Smooth muscle cell (in vitro differentiated cells): ENCODE results near the gene MZF1. TPM values are rescaled to one million over a fixed set of nuclear protein-coding genes. Genes with fewer than 3 reads are reported as not detected.

Experiments used
- DNase-seq: peaks from one replicate; lab custom pipeline; 2025; ENCODE audit not compliant: unreplicated experiment; lab: John Stamatoyannopoulos, UW
- H2AFZ ChIP-seq: fragments of 200-600 bp; sonication (generic); 2 replicates; pipeline ENCODE4 v1.6.0; 2016; ENCODE audit warnings: antibody characterized with exemption, low read depth, mild to moderate bottlenecking
- H3F3A ChIP-seq: fragments of 200-600 bp; sonication (generic); 2 replicates; pipeline ENCODE4 v1.6.0; 2017; ENCODE audit warnings: antibody characterized with exemption, low read depth
- H3K27ac ChIP-seq: fragments of 200-600 bp; sonication (generic); 2 replicates; pipeline ENCODE4 v1.5.1; 2016; ENCODE audit warnings: low read depth, mild to moderate bottlenecking
- H3K27me3 ChIP-seq: fragments of 200-600 bp; sonication (generic); 2 replicates; pipeline ENCODE4 v1.6.1; 2016; ENCODE audit warnings: low read depth, mild to moderate bottlenecking
- H3K36me3 ChIP-seq: fragments of 200-600 bp; sonication (generic); 2 replicates; pipeline ENCODE4 v1.5.1; 2016; ENCODE audit warnings: low read depth
- H3K4me1 ChIP-seq: fragments of 200-600 bp; sonication (generic); 2 replicates; pipeline ENCODE4 v1.5.1; 2016; ENCODE audit warnings: low read depth
- H3K4me2 ChIP-seq: fragments of 200-600 bp; sonication (generic); 2 replicates; pipeline ENCODE4 v1.6.0; 2016; ENCODE audit warnings: mild to moderate bottlenecking
- H3K4me3 ChIP-seq: fragments of 200-600 bp; sonication (generic); 2 replicates; pipeline ENCODE4 v1.5.1; 2016; ENCODE audit warnings: mild to moderate bottlenecking
- H3K79me2 ChIP-seq: fragments of 200-600 bp; sonication (generic); 2 replicates; pipeline ENCODE4 v1.6.0; 2016; ENCODE audit warnings: low read depth, mild to moderate bottlenecking
- H3K9ac ChIP-seq: fragments of 200-600 bp; sonication (generic); 2 replicates; pipeline ENCODE4 v1.6.0; 2016; ENCODE audit warnings: low read depth
- H3K9me3 ChIP-seq: fragments of 200-600 bp; sonication (generic); replicated peaks from 2 replicates; pipeline ENCODE4 v1.5.1; 2016; ENCODE audit warnings: low read depth
- H4K20me1 ChIP-seq: fragments of 200-600 bp; sonication (generic); 2 replicates; pipeline ENCODE4 v1.6.0; 2016; ENCODE audit warnings: low read depth
- WGBS: methylation state at CpG from one replicate; pipeline ENCODE4 v1.1.7; 2016; ENCODE audit warnings: low lambda C conversion rate; 5-methylcytosine and 5-hydroxymethylcytosine counted together
- polyA plus RNA-seq: library from polyadenylated mRNA; unstranded; fragments of >200 nt; fragmentation: Nextera tagmentation; extraction: Ambion mirVana; gene quantifications from 2 replicates; pipeline ENCODE4 v1.2.1, GENCODE V29; 2016
- total RNA-seq: library from RNA; depleted of rRNA; stranded (reverse); fragments of >200 nt; gene quantifications from 2 replicates; pipeline ENCODE4 v1.2.3, GENCODE V29; 2014
- TF ChIP-seq, protein P1 (sequence below): fragments of 200-600 bp; sonication (generic); IDR thresholded peaks from 2 replicates; pipeline ENCODE4 v1.5.1; 2017; ENCODE audit warnings: borderline replicate concordance, mild to moderate bottlenecking, antibody characterized with exemption; ENCODE audit not compliant: insufficient read depth, poor library complexity, severe bottlenecking

MZF1 gene
- total and polyA plus RNA-seq, 2 experiments from 2014 or later = 10.2 to 18.7 TPM

GRCh38 chr19:58520257-58520599 is 52.9 kb downstream of the MZF1 start:
- Histone ChIP-seq H3K4me3 (peak overlapping the region; percentile 65), H3K79me2 (peaks cover 36% of the 10 kb centered on the region), H3K4me1 (peaks cover 10% of the 10 kb centered on the region), H3K4me2 (peak overlapping the region; percentile 90), H3K9ac (peak overlapping the region; percentile 85), H4K20me1 (peaks cover 4% of the 10 kb centered on the region), H2AFZ (peak overlapping the region; percentile 52), H3K27ac (peak overlapping the region; percentile 82), H3K27me3 (no peaks in the 10 kb centered on the region), H3F3A (no peaks in the 10 kb centered on the region), H3K36me3 (no peaks in the 10 kb centered on the region), H3K9me3 (no peaks in the 10 kb centered on the region)
- DNase-seq = no peak
- WGBS = 25% methylated on average over 7 of the region's 7 CpGs
- TF ChIP-seq, protein P1, sequence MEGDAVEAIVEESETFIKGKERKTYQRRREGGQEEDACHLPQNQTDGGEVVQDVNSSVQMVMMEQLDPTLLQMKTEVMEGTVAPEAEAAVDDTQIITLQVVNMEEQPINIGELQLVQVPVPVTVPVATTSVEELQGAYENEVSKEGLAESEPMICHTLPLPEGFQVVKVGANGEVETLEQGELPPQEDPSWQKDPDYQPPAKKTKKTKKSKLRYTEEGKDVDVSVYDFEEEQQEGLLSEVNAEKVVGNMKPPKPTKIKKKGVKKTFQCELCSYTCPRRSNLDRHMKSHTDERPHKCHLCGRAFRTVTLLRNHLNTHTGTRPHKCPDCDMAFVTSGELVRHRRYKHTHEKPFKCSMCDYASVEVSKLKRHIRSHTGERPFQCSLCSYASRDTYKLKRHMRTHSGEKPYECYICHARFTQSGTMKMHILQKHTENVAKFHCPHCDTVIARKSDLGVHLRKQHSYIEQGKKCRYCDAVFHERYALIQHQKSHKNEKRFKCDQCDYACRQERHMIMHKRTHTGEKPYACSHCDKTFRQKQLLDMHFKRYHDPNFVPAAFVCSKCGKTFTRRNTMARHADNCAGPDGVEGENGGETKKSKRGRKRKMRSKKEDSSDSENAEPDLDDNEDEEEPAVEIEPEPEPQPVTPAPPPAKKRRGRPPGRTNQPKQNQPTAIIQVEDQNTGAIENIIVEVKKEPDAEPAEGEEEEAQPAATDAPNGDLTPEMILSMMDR = no peak

- peaks cover 4% of the 10 kb centered on the region for H4K20me1 ChIP-seq
- H3K27me3 ChIP-seq = no peaks in the 10 kb centered on the region
- H3K4me2 ChIP-seq = peak within 1 kb of the TSS; percentile 90
- TF ChIP-seq, protein P1 = peak; percentile 97
- H3K9me3 ChIP-seq = no peaks in the 10 kb centered on the region
- peak within 1 kb of the TSS; percentile 85 for H3K9ac ChIP-seq
- no peaks in the 10 kb centered on the region for H3F3A ChIP-seq
- WGBS = under 1% methylated on average over 58 of the region's 87 CpGs
- H3K4me3 ChIP-seq = peak within 1 kb of the TSS; percentile 65
- H3K4me1 ChIP-seq = peaks cover 10% of the 10 kb centered on the region
- peaks cover 42% of the 10 kb centered on the region for H3K79me2 ChIP-seq
- peak within 1 kb of the TSS; percentile 64 for H2AFZ ChIP-seq
- H3K27ac ChIP-seq = peak within 1 kb of the TSS; percentile 82
- H3K36me3 ChIP-seq = no peaks in the 10 kb centered on the region
- peak; percentile 96 for DNase-seq
These were observed 53.5 kb downstream of the MZF1 start, which contains the start of gene ZBTB45 for GRCh38 chr19:58519355-58520256. Gene ZBTB45 (minus strand): TSS chr19:58519810. CDS start chr19:58517673, 2,137 bp downstream.

- Histone ChIP-seq H3K4me1 (peaks cover 10% of the 10 kb centered on the region), H3F3A (no peaks in the 10 kb centered on the region), H3K4me2 (peak overlapping the region; percentile 90), H3K27ac (peak overlapping the region; percentile 82), H3K9ac (peak overlapping the region; percentile 85), H2AFZ (peak overlapping the region; percentile 64), H3K36me3 (no peaks in the 10 kb centered on the region), H3K4me3 (peak overlapping the region; percentile 65), H4K20me1 (peaks cover 4% of the 10 kb centered on the region), H3K79me2 (peaks cover 46% of the 10 kb centered on the region), H3K9me3 (no peaks in the 10 kb centered on the region), H3K27me3 (no peaks in the 10 kb centered on the region)
- DNase-seq = peak; percentile 52
- TF ChIP-seq, protein P1 = peak; percentile 54
- WGBS = under 1% methylated on average over 14 of the region's 14 CpGs
These were observed 54.1 kb downstream of the MZF1 start for GRCh38 chr19:58519087-58519354.
